A549 (cell line): Measurements from ENCODE around the gene DEUP1.

Experiments
- CBX2 ChIP-seq: fragments of 200-600 bp; sonication (generic); IDR thresholded peaks from 2 replicates; pipeline ENCODE4 v1.6.1; 2016; ENCODE audit warnings: low read depth, mild to moderate bottlenecking, borderline replicate concordance
- CHD2 ChIP-seq: fragments of 150-350 bp; IDR thresholded peaks from 2 replicates; pipeline ENCODE4 v1.6.1; 2014; ENCODE audit warnings: low read length; ENCODE audit not compliant: partially characterized antibody
- CTCF ChIP-seq: fragments of >200 bp; sonication (Bioruptor Twin); formaldehyde crosslinking; IDR thresholded peaks from 3 replicates; pipeline ENCODE4 v1.5.1; 2016
- EP300 ChIP-seq, 2 experiments: fragments of >200 bp; sonication (Bioruptor Twin); formaldehyde crosslinking; IDR thresholded peaks; 2 replicates in 1 of 2; 3 replicates in 1 of 2; pipeline ENCODE4 v1.6.1; 2016 to 2017
- HDAC2 ChIP-seq: fragments of 200-600 bp; sonication (generic); IDR thresholded peaks from 2 replicates; pipeline ENCODE4 v1.6.1; 2016
- MYC ChIP-seq: IDR thresholded peaks from 2 replicates; pipeline ENCODE4 v1.6.1; 2012; ENCODE audit warnings: mild to moderate bottlenecking, inconsistent platforms, low read length, improper control_type of control experiment, borderline replicate concordance
- POLR2A ChIP-seq: IDR thresholded peaks from 2 replicates; pipeline ENCODE4 v1.6.1; 2012; ENCODE audit warnings: mild to moderate bottlenecking, low read length
- POLR2AphosphoS2 ChIP-seq: conservative IDR thresholded peaks from 2 replicates; pipeline ENCODE4 v1.6.1; 2012; ENCODE audit warnings: low read length, improper control_type of control experiment, inconsistent platforms
- RAD21 ChIP-seq, 2 experiments: fragments of >200 bp in 1 of 2; sonication (Bioruptor Twin) in 1 of 2; formaldehyde crosslinking in 1 of 2; IDR thresholded peaks in 1 of 2; conservative IDR thresholded peaks in 1 of 2; 2 replicates in 1 of 2; 3 replicates in 1 of 2; pipeline ENCODE4 v1.6.1; 2012 to 2018; ENCODE audit warnings: inconsistent platforms in 1 of 2
- RCOR1 ChIP-seq: fragments of 150-350 bp; IDR thresholded peaks from 2 replicates; pipeline ENCODE4 v1.6.1; 2014; ENCODE audit warnings: antibody characterized with exemption, low read length, low read depth
- RFX5 ChIP-seq: fragments of 450-650 bp; IDR thresholded peaks from 2 replicates; pipeline ENCODE4 v1.7.1; 2014; ENCODE audit warnings: antibody characterized with exemption, mild to moderate bottlenecking, moderate library complexity

- TF ChIP-seq POLR2A (no peak), CTCF (no peak), CBX2 (no peak), EP300 (IDR thresholded peaks at IDR 0.05) (no peak), MYC (no peak), CHD2 (no peak), RAD21 (conservative IDR thresholded peaks at IDR 0.05 in 1 of 2, IDR thresholded peaks at IDR 0.05 in 1 of 2) (no peak), RFX5 (no peak), POLR2AphosphoS2 (no peak), RCOR1 (no peak), HDAC2 (no peak)
Observed at GRCh38 chr11:93348930-93349329, 18.4 kb downstream of the DEUP1 start.
